Cardiac fibroblast (primary cell): Measurements from ENCODE around the gene DMWD.

ENCODE experiments used
- DNase-seq, 2 donors: peaks; one replicate each; pipeline versions ENCODE4 v3.0.0 to v3.0.0-alpha.2; 2010; ENCODE audit warnings: low read depth in 2 of 2
- H3K4me3 ChIP-seq, 2 donors: replicated peaks in 1 of 2; 1 replicate in 1 of 2; 2 replicates in 1 of 2; pipeline ENCODE4 v1.5.1; 2011; ENCODE audit warnings: low read depth in 2 of 2, low read length in 2 of 2, mild to moderate bottlenecking in 2 of 2, moderate library complexity in 1 of 2
- CTCF ChIP-seq: IDR thresholded peaks from one replicate; pipeline ENCODE4 v1.5.1; 2011; ENCODE audit warnings: low read depth, mild to moderate bottlenecking, low read length, inconsistent platforms

The DMWD gene

GRCh38 chr19:45763691-45764294, 28.9 kb downstream of the DMWD start:
- no peak overlapping the region for H3K4me3 ChIP-seq
- DNase-seq = no peak
- no peak for TF ChIP-seq CTCF

- DNase-seq = no peak
- H3K4me3 ChIP-seq = no peak overlapping the region
- TF ChIP-seq CTCF = no peak
Measured at GRCh38 chr19:45762870-45763631, 29.6 kb downstream of the DMWD start.

- DNase-seq = no peak
- H3K4me3 ChIP-seq = no peak overlapping the region
- TF ChIP-seq CTCF = no peak
Measured at GRCh38 chr19:45761714-45762113, 30.9 kb downstream of the DMWD start.

GRCh38 chr19:45758921-45759320, 33.7 kb downstream of the DMWD start:
- TF ChIP-seq CTCF = no peak
- DNase-seq = no peak
- H3K4me3 ChIP-seq = no peak overlapping the region

- no peak for DNase-seq
- no peak for TF ChIP-seq CTCF
- no peak overlapping the region for H3K4me3 ChIP-seq
Measured at GRCh38 chr19:45757695-45758094, 35.0 kb downstream of the DMWD start.

GRCh38 chr19:45754323-45754722, 38.3 kb downstream of the DMWD start:
- no peak for TF ChIP-seq CTCF

More at GRCh38 chr19:45754323-45754722, 38.3 kb downstream of the DMWD start:
- no peak for DNase-seq
- H3K4me3 ChIP-seq = no peak overlapping the region
